Mammary epithelial cell (primary cell): ENCODE data around the gene STIM2.

ENCODE experiments used
- CTCF ChIP-seq, 2 donors: IDR thresholded peaks in 1 of 2; conservative IDR thresholded peaks in 1 of 2; 2 replicates each; pipeline ENCODE4 v1.5.1; 2011 to 2012; ENCODE audit warnings: inconsistent platforms in 2 of 2, low read length in 2 of 2, mild to moderate bottlenecking in 2 of 2, control low read depth in 1 of 2, low read depth in 1 of 2; ENCODE audit not compliant: insufficient read depth in 1 of 2; ENCODE audit errors: extremely low read depth in 1 of 2
- EZH2 ChIP-seq: IDR thresholded peaks from 2 replicates; pipeline ENCODE4 v1.6.1; 2012; ENCODE audit warnings: low read length, inconsistent platforms, borderline replicate concordance

DNA sequence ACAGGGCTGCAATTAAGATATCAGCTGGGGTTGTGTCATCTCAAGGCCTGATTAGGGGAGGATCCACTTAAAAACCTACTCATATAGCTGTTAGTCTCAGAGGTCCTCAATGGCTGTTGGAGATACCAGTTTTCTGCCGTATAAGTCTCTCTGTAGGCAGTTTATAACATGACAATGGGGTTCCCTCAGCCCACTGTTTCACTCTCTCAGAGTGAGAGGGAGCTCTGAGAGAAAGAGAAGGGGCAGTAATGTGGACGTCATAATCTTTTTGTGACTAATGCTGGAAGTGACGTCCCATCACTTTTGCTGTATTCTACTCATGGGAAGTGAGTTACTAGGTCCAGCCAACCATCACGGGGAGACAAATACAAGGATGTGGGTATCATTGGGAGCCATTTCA is 70.3 kb downstream of the STIM2 start:
- no peak for TF ChIP-seq CTCF (conservative IDR thresholded peaks at IDR 0.05 in 1 of 2, IDR thresholded peaks at IDR 0.05 in 1 of 2; ENCODE audit: extremely low read depth in 1 of 2, insufficient read depth in 1 of 2, low read depth in 1 of 2, low read length in 2 of 2)
- TF ChIP-seq EZH2 = no peak
